B cell (primary cell): ENCODE data around the gene TRERF1. TPM values are rescaled to one million over a fixed set of nuclear protein-coding genes. Genes with fewer than 3 reads are reported as not detected.

Experiments
- ATAC-seq: fragments of 200-7000 bp; cut with Tn5 transposase; one replicate; pipeline ENCODE4 v1.10.0; 2021; ENCODE audit warnings: low read depth, mild to moderate bottlenecking, moderate number of reproducible peaks, moderate library complexity
- CTCF ChIA-PET: fragments of 350-600 bp; sonication (Branson Sonifier 250); formaldehyde crosslinking; loops from one replicate; lab custom pipeline; 2021; ENCODE audit warnings: antibody characterized with exemption, inconsistent platforms; lab: Charles Lee
- POLR2A ChIA-PET: fragments of 350-600 bp; sonication (Branson Sonifier 250); formaldehyde crosslinking; loops from one replicate; lab custom pipeline; 2021; ENCODE audit warnings: antibody characterized with exemption; lab: Charles Lee
- DNase-seq: peaks from one replicate; pipeline ENCODE4 v3.0.0; 2013
- H2AFZ ChIP-seq: 2 replicates; pipeline ENCODE4 v1.6.1; 2012; ENCODE audit warnings: mild to moderate bottlenecking, low read depth, low read length; ENCODE audit not compliant: insufficient read depth, poor library complexity, severe bottlenecking
- H3K27ac ChIP-seq, 2 donors: 1 replicate in 1 of 2; 2 replicates in 1 of 2; pipeline ENCODE4 v1.5.1; 2012 to 2013; ENCODE audit warnings: low read length in 2 of 2, mild to moderate bottlenecking in 2 of 2, moderate library complexity in 1 of 2
- H3K27me3 ChIP-seq, 4 experiments: fragments of 200-600 bp in 1 of 4; sonication (generic) in 1 of 4; replicated peaks in 1 of 4; 1 replicate in 2 of 4; 2 replicates in 2 of 4; pipeline versions ENCODE4 v1.6.1 to v1.7.0; 2013 to 2016; ENCODE audit warnings: low read length in 3 of 4, mild to moderate bottlenecking in 2 of 4, mixed read lengths in 1 of 4, moderate library complexity in 1 of 4; ENCODE audit not compliant: insufficient read depth in 4 of 4, control insufficient read depth in 3 of 4; ENCODE audit errors: control extremely low read depth in 1 of 4
- H3K36me3 ChIP-seq, 2 experiments: replicated peaks in 1 of 2; 1 replicate in 1 of 2; 2 replicates in 1 of 2; pipeline versions ENCODE4 v1.6.1 to v1.7.1; 2013; ENCODE audit warnings: low read length in 1 of 2; ENCODE audit not compliant: insufficient read depth in 2 of 2, control insufficient read depth in 1 of 2; ENCODE audit errors: control extremely low read depth in 1 of 2, extremely low read depth in 1 of 2
- H3K4me1 ChIP-seq, 2 donors: fragments of 200-600 bp in 1 of 2; sonication (generic) in 1 of 2; 1 replicate in 1 of 2; 2 replicates in 1 of 2; pipeline versions ENCODE4 v1.5.1 to v1.6.1; 2013 to 2017; ENCODE audit warnings: low read length in 2 of 2; ENCODE audit not compliant: control insufficient read depth in 2 of 2, insufficient read depth in 2 of 2
- H3K4me2 ChIP-seq: replicated peaks from 2 replicates; pipeline ENCODE3; 2012; ENCODE audit warnings: mild to moderate bottlenecking, low read depth, low read length; ENCODE audit not compliant: poor library complexity, severe bottlenecking
- H3K4me3 ChIP-seq, 5 experiments: fragments of 200-600 bp in 1 of 5; sonication (generic) in 1 of 5; 1 replicate in 3 of 5; 2 replicates in 2 of 5; pipeline versions ENCODE4 v1.5.1 to v1.7.0; 2011 to 2016; ENCODE audit warnings: low read length in 4 of 5, mild to moderate bottlenecking in 4 of 5, low read depth in 2 of 5, control low read depth in 1 of 5, moderate library complexity in 1 of 5; ENCODE audit not compliant: insufficient read depth in 1 of 5; ENCODE audit errors: control extremely low read depth in 1 of 5, extremely low read depth in 1 of 5
- H3K79me2 ChIP-seq: fragments of 200-600 bp; sonication (generic); one replicate; pipeline ENCODE4 v1.6.0; 2016; ENCODE audit warnings: low read length; ENCODE audit not compliant: control insufficient read depth, insufficient read depth
- H3K9ac ChIP-seq: fragments of 200-600 bp; sonication (generic); 2 replicates; pipeline ENCODE4 v1.6.1; 2017; ENCODE audit warnings: mild to moderate bottlenecking, low read length, moderate library complexity
- H3K9me3 ChIP-seq, 3 donors: one replicate each; pipeline versions ENCODE4 v1.6.1 to v1.7.1; 2013; ENCODE audit warnings: low read length in 2 of 3; ENCODE audit not compliant: control insufficient read depth in 2 of 3, insufficient read depth in 1 of 3; ENCODE audit errors: control extremely low read depth in 1 of 3
- H4K20me1 ChIP-seq: 2 replicates; pipeline ENCODE4 v1.6.0; 2012; ENCODE audit warnings: mild to moderate bottlenecking, low read length; ENCODE audit not compliant: insufficient read depth, control insufficient read depth, poor library complexity, severe bottlenecking
- H3K27ac Mint-ChIP-seq: one replicate; pipeline ENCODE4 v1.8.0; 2021; ENCODE audit warnings: mixed read lengths
- H3K27me3 Mint-ChIP-seq: one replicate; pipeline ENCODE4 v1.8.0; 2021; ENCODE audit warnings: mixed read lengths
- H3K4me1 Mint-ChIP-seq: one replicate; pipeline ENCODE4 v1.8.0; 2021; ENCODE audit warnings: mixed read lengths
- H3K4me3 Mint-ChIP-seq: one replicate; pipeline ENCODE4 v1.8.0; 2021; ENCODE audit warnings: mixed read lengths
- H3K9me3 Mint-ChIP-seq: one replicate; pipeline ENCODE4 v1.8.0; 2022; ENCODE audit warnings: mixed read lengths; ENCODE audit not compliant: insufficient read depth
- CTCF ChIP-seq: fragments of 200-600 bp; IDR thresholded peaks from one replicate; pipeline ENCODE4 v1.8.0; 2022; ENCODE audit warnings: antibody characterized with exemption, mild to moderate bottlenecking
- EZH2 ChIP-seq: IDR thresholded peaks from 2 replicates; pipeline ENCODE4 v1.6.1; 2012; ENCODE audit warnings: borderline replicate concordance, low read depth, mild to moderate bottlenecking, moderate library complexity, low read length; ENCODE audit not compliant: insufficient read depth, poor library complexity, severe bottlenecking
- WGBS: methylation state at CpG from one replicate; pipeline ENCODE4 v1.1.5; 2013; ENCODE audit warnings: missing lambda C conversion rate; ENCODE audit not compliant: insufficient coverage; 5-methylcytosine and 5-hydroxymethylcytosine counted together
- intact Hi-C: fragments of 100-400 bp; cut with micrococcal nuclease; formaldehyde crosslinking; loops from one replicate; pipeline ENCODE4 v1.10.0; 2022
- polyA plus RNA-seq: library from polyadenylated mRNA; depleted of rRNA; stranded (reverse); fragments of >200 nt; gene quantifications from 2 replicates; pipeline ENCODE4 v1.2.3, GENCODE V29; 2012
- total RNA-seq, 2 donors: library from RNA; stranded (reverse); fragments of 120-200 nt in 1 of 2; gene quantifications; 1 replicate in 1 of 2; 2 replicates in 1 of 2; pipeline versions ENCODE4 v1.2.3 to v1.2.4, GENCODE V29; 2013 to 2022

TRERF1 gene
- total and polyA plus RNA-seq, 2 donors (not counting 1 experiment from before 2014, with no cell fraction given) = 3.5 to 6.7 TPM

DNA sequence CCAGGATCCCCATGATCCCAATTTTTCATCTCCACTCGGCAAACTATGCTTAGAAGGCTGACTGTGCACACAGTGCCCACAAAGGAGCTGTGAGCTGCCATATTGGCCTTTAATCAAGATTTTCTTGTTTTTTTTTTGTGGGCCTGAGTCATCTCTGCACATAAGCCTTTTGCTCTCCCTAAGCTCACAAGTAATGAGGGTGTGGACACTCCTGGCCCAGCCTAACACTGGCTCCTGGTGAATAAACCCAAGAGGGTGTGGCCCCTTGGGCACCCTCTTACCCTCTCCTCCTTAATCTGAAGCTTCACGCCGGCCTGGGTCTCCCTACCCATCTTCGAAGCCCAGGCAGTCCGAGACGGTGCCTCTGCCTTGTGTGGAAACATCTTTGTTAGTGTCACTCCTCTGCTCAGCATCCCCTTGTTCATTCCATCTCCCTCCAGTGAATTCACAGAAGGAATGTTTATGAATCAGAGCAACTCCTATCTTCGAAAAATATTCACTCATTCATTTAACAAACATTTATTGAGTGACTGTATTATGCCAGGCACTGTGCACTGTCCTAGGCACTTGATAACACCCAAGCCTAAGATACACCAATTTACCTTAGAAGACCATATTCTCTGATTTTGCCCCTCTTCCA lies 211.9 kb downstream of the TRERF1 start:
- H3K79me2 ChIP-seq = no peaks in the 10 kb centered on the region
- no peak overlapping the region for H2AFZ ChIP-seq
- no peak overlapping the region for H3K27ac ChIP-seq
- DNase-seq = no peak
- intact Hi-C loops = no loop called here
- ChIA-PET POLR2A (no interaction called here), CTCF (interaction anchor here (1.2 kb wide), 1 partner anchor 13 kb away, joined by 4 read pairs; no protein-coding TSS in a partner anchor)
- no peaks in the 10 kb centered on the region for H3K9me3 ChIP-seq
- Mint-ChIP-seq H3K9me3 (no peaks in the 10 kb centered on the region), H3K27me3 (no peaks in the 10 kb centered on the region), H3K27ac (no peak overlapping the region), H3K4me1 (no peaks in the 10 kb centered on the region), H3K4me3 (no peak overlapping the region)
- no peak for ATAC-seq
- H3K36me3 ChIP-seq = no peaks in the 10 kb centered on the region
- no peak overlapping the region for H3K9ac ChIP-seq
- H3K4me2 ChIP-seq = no peak overlapping the region
- H4K20me1 ChIP-seq = no peaks in the 10 kb centered on the region
- no peak overlapping the region for H3K4me3 ChIP-seq
- H3K27me3 ChIP-seq = no peaks in the 10 kb centered on the region
- 98% methylated on average over 7 of the region's 7 CpGs for WGBS
- H3K4me1 ChIP-seq = no peaks in the 10 kb centered on the region
- TF ChIP-seq EZH2 (no peak), CTCF (no peak)

DNA sequence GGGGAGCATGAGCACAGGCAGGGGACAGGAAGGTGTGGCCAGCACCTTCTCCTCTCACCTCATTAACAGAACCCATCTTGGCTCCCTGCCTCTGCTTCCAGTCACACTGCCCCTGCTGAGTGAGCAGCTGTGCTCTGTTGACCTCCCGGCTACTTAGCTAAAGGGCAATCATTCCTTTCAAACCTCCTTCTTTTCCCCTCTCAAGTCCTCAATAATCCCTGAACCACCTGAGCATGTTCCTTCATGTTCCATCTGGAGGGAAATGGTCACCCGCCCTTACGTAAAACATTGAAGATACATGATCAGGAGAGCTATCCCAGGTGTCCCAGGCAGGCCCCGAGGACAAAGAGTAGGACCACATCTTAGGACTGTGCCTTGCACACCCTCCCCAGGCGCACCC lies 212.4 kb downstream of the TRERF1 start:
- no peaks in the 10 kb centered on the region for H4K20me1 ChIP-seq
- no peaks in the 10 kb centered on the region for H3K27me3 Mint-ChIP-seq
- no peak overlapping the region for H3K27ac ChIP-seq
- no peak overlapping the region for H2AFZ ChIP-seq
- H3K4me3 Mint-ChIP-seq = no peak overlapping the region
- H3K9ac ChIP-seq = no peak overlapping the region
- POLR2A ChIA-PET = no interaction called here
- no peaks in the 10 kb centered on the region for H3K36me3 ChIP-seq
- H3K9me3 Mint-ChIP-seq = no peaks in the 10 kb centered on the region
- TF ChIP-seq CTCF (no peak), EZH2 (no peak)
- no peaks in the 10 kb centered on the region for H3K27me3 ChIP-seq
- H3K27ac Mint-ChIP-seq = no peak overlapping the region
- no peaks in the 10 kb centered on the region for H3K4me1 Mint-ChIP-seq
- 100% methylated on average over 5 of the region's 5 CpGs for whole genome bisulfite sequencing
- no peak for ATAC-seq
- no peak overlapping the region for H3K4me3 ChIP-seq
- no peaks in the 10 kb centered on the region for H3K9me3 ChIP-seq
- DNase-seq = no peak
- intact Hi-C loops = no loop called here
- H3K4me2 ChIP-seq = no peak overlapping the region
- CTCF ChIA-PET = interaction anchor here (1.2 kb wide), 1 partner anchor 13 kb away, joined by 4 read pairs; no protein-coding TSS in a partner anchor
- no peaks in the 10 kb centered on the region for H3K79me2 ChIP-seq
- no peaks in the 10 kb centered on the region for H3K4me1 ChIP-seq
